K562 (cell line): ENCODE measurements around the gene FAM117B. TPM values are rescaled to one million over a fixed set of nuclear protein-coding genes. Genes with fewer than 3 reads are reported as not detected.

Experiments used
- ETV1 ChIP-seq: fragments of 450-650 bp; conservative IDR thresholded peaks from 2 replicates; pipeline ENCODE4 v1.6.1; 2016; ENCODE audit warnings: missing genetic modification characterization, control low read depth, low read depth, missing compliant biosample characterization
- EWSR1 ChIP-seq: fragments of 450-650 bp; IDR thresholded peaks from 2 replicates; pipeline ENCODE4 v1.6.1; 2018; ENCODE audit warnings: borderline replicate concordance, mild to moderate bottlenecking, low read depth, moderate library complexity; ENCODE audit not compliant: partially characterized antibody
- GATA2 ChIP-seq: sonication (generic); formaldehyde crosslinking; IDR thresholded peaks from 2 replicates; pipeline ENCODE4 v1.4.0; 2020; ENCODE audit warnings: mild to moderate bottlenecking, missing genetic modification reagents
- GATAD2A ChIP-seq: fragments of 450-650 bp; IDR thresholded peaks from 2 replicates; pipeline ENCODE4 v1.6.1; 2017
- GATAD2B ChIP-seq: fragments of 450-650 bp; IDR thresholded peaks from 2 replicates; pipeline ENCODE4 v1.6.1; 2017; ENCODE audit warnings: mild to moderate bottlenecking, borderline replicate concordance
- KAT7 ChIP-seq: sonication (generic); formaldehyde crosslinking; IDR thresholded peaks from 2 replicates; pipeline ENCODE4 v1.8.0; 2022; ENCODE audit warnings: missing genetic modification reagents, mild to moderate bottlenecking, borderline replicate concordance
- KDM5B ChIP-seq: fragments of 200-600 bp; sonication (generic); IDR thresholded peaks from 2 replicates; pipeline ENCODE4 v1.6.1; 2012; ENCODE audit warnings: low read depth, mild to moderate bottlenecking, moderate library complexity, low read length, control low read depth, inconsistent platforms; ENCODE audit not compliant: insufficient replicate concordance
- MAZ ChIP-seq, 2 experiments: fragments of 450-650 bp in 1 of 2; sonication (generic) in 1 of 2; formaldehyde crosslinking; IDR thresholded peaks in 1 of 2; conservative IDR thresholded peaks in 1 of 2; 2 replicates each; pipeline versions ENCODE4 v1.4.0 to v1.5.0; 2020; ENCODE audit warnings: mild to moderate bottlenecking in 1 of 2, missing genetic modification reagents in 1 of 2
- MEF2A ChIP-seq: IDR thresholded peaks from 2 replicates; pipeline ENCODE4 v1.6.1; 2011; ENCODE audit warnings: low read depth, mild to moderate bottlenecking, low read length, moderate library complexity; ENCODE audit not compliant: control insufficient read depth
- RBBP5 ChIP-seq: fragments of 200-600 bp; sonication (generic); IDR thresholded peaks from 2 replicates; pipeline ENCODE4 v1.6.1; 2012; ENCODE audit warnings: borderline replicate concordance, mild to moderate bottlenecking, low read length, control low read depth, inconsistent platforms; ENCODE audit not compliant: insufficient read depth, poor library complexity, severe bottlenecking
- SIN3A ChIP-seq, 2 experiments: fragments of 150-350 bp in 1 of 2; IDR thresholded peaks; 2 replicates each; pipeline ENCODE4 v1.6.1; 2011 to 2016; ENCODE audit warnings: borderline replicate concordance in 2 of 2, low read depth in 2 of 2, low read length in 2 of 2, mild to moderate bottlenecking in 2 of 2, moderate library complexity in 2 of 2; ENCODE audit not compliant: control insufficient read depth in 1 of 2
- SIN3B ChIP-seq: fragments of 450-650 bp; IDR thresholded peaks from 2 replicates; pipeline ENCODE4 v1.6.1; 2017; ENCODE audit warnings: low read depth, mild to moderate bottlenecking, moderate library complexity
- SMAD4 ChIP-seq: fragments of 250-450 bp; sonication (Bioruptor Pico); conservative IDR thresholded peaks from 2 replicates; pipeline ENCODE4 v1.8.0; 2021; ENCODE audit warnings: inconsistent platforms, mild to moderate bottlenecking, moderate library complexity
- SMARCB1 ChIP-seq: IDR thresholded peaks from 2 replicates; pipeline ENCODE4 v1.6.1; 2011; ENCODE audit warnings: improper control_type of control experiment, low read depth; ENCODE audit not compliant: insufficient read length
- SNIP1 ChIP-seq: fragments of 450-650 bp; IDR thresholded peaks from 2 replicates; pipeline ENCODE4 v1.7.1; 2017; ENCODE audit warnings: low read depth, mild to moderate bottlenecking
- STAT5A ChIP-seq: IDR thresholded peaks from 2 replicates; pipeline ENCODE4 v1.6.1; 2012; ENCODE audit warnings: low read length, inconsistent platforms, borderline replicate concordance
- SUPT5H ChIP-seq: fragments of 450-650 bp; IDR thresholded peaks from 2 replicates; pipeline ENCODE4 v1.6.1; 2016
- TBP ChIP-seq: optimal IDR thresholded peaks from 2 replicates; pipeline ENCODE3; 2011; ENCODE audit warnings: low read depth, low read length, improper control_type of control experiment
- ZBTB7A ChIP-seq: IDR thresholded peaks from 2 replicates; pipeline ENCODE4 v1.6.1; 2011; ENCODE audit warnings: low read depth, mild to moderate bottlenecking, low read length, moderate library complexity, borderline replicate concordance; ENCODE audit not compliant: control insufficient read depth
- polyA plus RNA-seq, 8 experiments: library from polyadenylated mRNA; depleted of rRNA in 4 of 8; stranded (reverse) in 5 of 8; unstranded in 3 of 8; fragments of >200 nt; fragmentation: Nextera tagmentation in 2 of 8; fragmentation: Illumina TruSeq in 1 of 8; extraction: Ambion mirVana in 2 of 8; extraction: Trizol in 1 of 8; gene quantifications; 2 replicates each; pipeline versions ENCODE4 v1.2.1 to v1.2.3, GENCODE V29; 2011 to 2014; ENCODE audit warnings: inconsistent platforms in 1 of 8, missing spikeins in 1 of 8
- total RNA-seq, 7 experiments: library from RNA; depleted of rRNA in 6 of 7; stranded (reverse); fragments of >200 nt in 6 of 7; fragmentation: Illumina TruSeq in 2 of 7; extraction: Trizol in 2 of 7; gene quantifications; 2 replicates each; pipeline versions ENCODE4 v1.2.1 to v1.2.3, GENCODE V29; 2011 to 2021; ENCODE audit warnings: low replicate concordance in 1 of 7
- TF ChIP-seq, protein P1 (sequence below), 2 experiments: IDR thresholded peaks; 2 replicates each; pipeline ENCODE4 v1.6.1; 2011; ENCODE audit warnings: borderline replicate concordance in 1 of 2, control low read depth in 1 of 2, low read depth in 1 of 2, low read length in 1 of 2, mild to moderate bottlenecking in 1 of 2, mixed read lengths in 1 of 2, moderate library complexity in 1 of 2; ENCODE audit not compliant: insufficient read depth in 1 of 2, insufficient read length in 1 of 2, poor library complexity in 1 of 2, severe bottlenecking in 1 of 2; ENCODE audit errors: extremely low read depth in 1 of 2
- TF ChIP-seq, protein P2 (sequence below): fragments of 200-800 bp; sonication (Bioruptor generic); IDR thresholded peaks from 2 replicates; pipeline ENCODE4 v1.6.1; 2017; ENCODE audit warnings: missing genetic modification characterization, missing compliant biosample characterization

Gene FAM117B
- total and polyA plus RNA-seq, 9 of the 15 experiments (the other 6 are each of a cell fraction or from before 2014, with no cell fraction given): 1.6 to 5.2 (median 2.6) TPM

DNA sequence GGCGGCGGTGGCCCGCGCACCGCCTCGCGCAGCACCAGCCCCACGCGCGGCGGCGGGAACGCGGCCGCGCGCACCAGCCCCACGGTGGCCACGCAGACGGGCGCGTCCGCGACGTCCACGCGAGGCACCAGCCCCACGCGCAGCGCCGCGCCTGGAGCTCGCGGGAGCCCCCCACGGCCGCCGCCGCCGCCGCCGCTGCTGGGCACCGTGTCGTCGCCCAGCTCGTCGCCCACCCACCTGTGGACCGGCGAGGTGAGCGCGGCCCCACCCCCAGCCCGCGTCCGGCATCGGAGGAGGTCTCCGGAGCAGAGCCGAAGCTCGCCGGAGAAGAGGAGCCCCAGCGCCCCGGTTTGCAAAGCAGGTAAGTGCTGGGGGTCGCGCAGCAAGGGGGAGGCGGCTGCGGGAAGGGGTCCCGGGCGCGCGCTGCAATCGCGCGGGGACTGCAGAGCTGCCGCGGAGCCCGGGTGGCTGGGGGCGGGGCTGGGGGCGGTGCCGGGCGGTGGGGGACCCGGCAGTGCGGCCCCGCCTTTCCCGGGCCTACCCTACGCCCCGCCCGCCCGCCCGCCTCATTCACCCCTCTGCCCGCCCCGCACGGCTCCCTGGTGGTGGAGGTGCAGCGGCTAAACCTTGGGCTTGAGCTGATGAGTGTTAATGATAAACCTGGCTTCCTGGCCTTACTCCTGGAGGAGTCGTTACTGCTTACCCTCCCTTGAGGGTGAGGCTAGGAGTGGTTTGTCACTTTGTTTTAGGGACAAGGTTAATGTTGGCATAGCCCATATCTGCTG is 851 bp downstream of the FAM117B start (continued):
- TF ChIP-seq RBBP5: peak; percentile 51
- TF ChIP-seq, protein P1, sequence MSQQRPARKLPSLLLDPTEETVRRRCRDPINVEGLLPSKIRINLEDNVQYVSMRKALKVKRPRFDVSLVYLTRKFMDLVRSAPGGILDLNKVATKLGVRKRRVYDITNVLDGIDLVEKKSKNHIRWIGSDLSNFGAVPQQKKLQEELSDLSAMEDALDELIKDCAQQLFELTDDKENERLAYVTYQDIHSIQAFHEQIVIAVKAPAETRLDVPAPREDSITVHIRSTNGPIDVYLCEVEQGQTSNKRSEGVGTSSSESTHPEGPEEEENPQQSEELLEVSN (IDR thresholded peaks at IDR 0.05; ENCODE audit: borderline replicate concordance in 1 of 2, extremely low read depth in 1 of 2, insufficient read depth in 1 of 2, insufficient read length in 1 of 2, low read depth in 1 of 2, low read length in 1 of 2, poor library complexity in 1 of 2, severe bottlenecking in 1 of 2): peak in 1 of 2 experiments; percentile 57
- TF ChIP-seq GATA2 (CRISPR knock-in tag): peak; percentile 45; the same call in 1 of the 2 replicates
- peak; percentile 26; the same call in 1 of the 2 replicates for TF ChIP-seq SMAD4 (CRISPR knock-in tag)
- 0 out of 4 replicates have a peak, but pooled peaks of 1 of the 2 experiments have one; percentile 14 for TF ChIP-seq MAZ (CRISPR knock-in tag; conservative IDR thresholded peaks at IDR 0.05 in 1 of 2, IDR thresholded peaks at IDR 0.05 in 1 of 2)
- peak; percentile 21; the same call in 1 of the 2 replicates for TF ChIP-seq GATAD2A
- no peak for TF ChIP-seq MEF2A
- TF ChIP-seq TBP: peak; percentile 33
- TF ChIP-seq EWSR1: no peak
- TF ChIP-seq SIN3B: 0 out of 2 replicates have a peak, but pooled peaks have one; percentile 27
- TF ChIP-seq ZBTB7A: peak; percentile 86; the same call in 1 of the 2 replicates
- no peak for TF ChIP-seq SNIP1
- peak; percentile 41; the same call in 1 of the 2 replicates for TF ChIP-seq KAT7 (CRISPR knock-in tag)
- TF ChIP-seq GATAD2B: peak; percentile 88
- 0 out of 2 replicates have a peak, but pooled peaks have one; percentile 10 for TF ChIP-seq ETV1 (tag)
- TF ChIP-seq SUPT5H: peak; percentile 57
- TF ChIP-seq, protein P2, sequence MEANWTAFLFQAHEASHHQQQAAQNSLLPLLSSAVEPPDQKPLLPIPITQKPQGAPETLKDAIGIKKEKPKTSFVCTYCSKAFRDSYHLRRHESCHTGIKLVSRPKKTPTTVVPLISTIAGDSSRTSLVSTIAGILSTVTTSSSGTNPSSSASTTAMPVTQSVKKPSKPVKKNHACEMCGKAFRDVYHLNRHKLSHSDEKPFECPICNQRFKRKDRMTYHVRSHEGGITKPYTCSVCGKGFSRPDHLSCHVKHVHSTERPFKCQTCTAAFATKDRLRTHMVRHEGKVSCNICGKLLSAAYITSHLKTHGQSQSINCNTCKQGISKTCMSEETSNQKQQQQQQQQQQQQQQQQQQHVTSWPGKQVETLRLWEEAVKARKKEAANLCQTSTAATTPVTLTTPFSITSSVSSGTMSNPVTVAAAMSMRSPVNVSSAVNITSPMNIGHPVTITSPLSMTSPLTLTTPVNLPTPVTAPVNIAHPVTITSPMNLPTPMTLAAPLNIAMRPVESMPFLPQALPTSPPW (CRISPR knock-in tag): peak; percentile 91
- 0 out of 4 replicates have a peak, but pooled peaks of 1 of the 2 experiments have one; percentile 23 for TF ChIP-seq SIN3A (IDR thresholded peaks at IDR 0.05; ENCODE audit: borderline replicate concordance in 2 of 2, control insufficient read depth in 1 of 2, low read depth in 2 of 2, low read length in 2 of 2)
- TF ChIP-seq STAT5A: no peak
- no peak for TF ChIP-seq SMARCB1
- peak; percentile 67 for TF ChIP-seq KDM5B
